ENCODE data around the gene GTF3A.

GTF3A gene

DNA sequence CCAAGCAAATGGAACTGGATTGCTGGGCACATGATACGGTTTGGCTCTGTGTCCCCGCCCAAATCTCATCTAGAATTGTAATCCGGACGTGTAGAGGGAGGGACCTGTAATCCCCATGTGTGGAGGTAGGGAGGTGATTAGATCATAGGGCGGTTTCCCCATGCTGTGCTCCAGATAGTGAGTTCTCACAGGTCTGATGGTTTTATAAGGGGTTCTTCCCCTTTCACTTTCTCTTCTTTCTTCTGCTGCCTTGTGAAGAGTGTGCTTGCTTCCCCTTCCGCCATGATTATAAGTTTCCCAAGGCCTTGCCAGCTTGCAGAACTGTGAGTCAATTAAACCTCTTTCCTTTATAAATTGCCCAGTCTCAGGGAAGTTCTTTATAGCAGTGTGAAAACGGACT lies 58.6 kb downstream of the GTF3A start:
- H3K4me3 ChIP-seq (ENCODE audit: low read depth, low read length) = no peak overlapping the region
- no peak for DNase-seq (ENCODE audit: low read depth)

DNA sequence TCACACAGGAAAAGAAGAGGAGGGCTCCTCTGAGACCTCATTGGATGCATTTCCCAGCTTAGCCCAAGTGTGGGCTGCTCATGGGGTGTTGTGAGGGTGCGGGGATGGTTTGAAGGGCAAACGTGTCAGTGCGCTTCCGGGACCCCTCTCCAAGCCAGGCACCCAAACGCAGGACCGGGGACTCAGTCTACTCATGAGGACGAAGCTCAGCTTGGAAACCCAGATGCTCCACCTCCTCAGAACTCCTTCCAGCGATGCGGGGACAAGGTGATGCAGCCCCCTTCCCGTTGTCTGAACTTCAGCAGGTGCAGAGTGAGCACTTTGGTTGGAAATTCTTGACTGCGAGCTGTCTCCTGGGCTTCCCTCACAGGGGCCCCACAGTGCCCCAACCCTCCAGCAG lies 59.0 kb downstream of the GTF3A start:
- DNase-seq (ENCODE audit: low read depth) = no peak
- no peak overlapping the region for H3K4me3 ChIP-seq (ENCODE audit: low read depth, low read length)
